Measurements from ENCODE around the gene KIF18B.

GRCh38 chr17:44900894-44901293 is 46.7 kb downstream of the KIF18B start:
- TF ChIP-seq, protein P1, sequence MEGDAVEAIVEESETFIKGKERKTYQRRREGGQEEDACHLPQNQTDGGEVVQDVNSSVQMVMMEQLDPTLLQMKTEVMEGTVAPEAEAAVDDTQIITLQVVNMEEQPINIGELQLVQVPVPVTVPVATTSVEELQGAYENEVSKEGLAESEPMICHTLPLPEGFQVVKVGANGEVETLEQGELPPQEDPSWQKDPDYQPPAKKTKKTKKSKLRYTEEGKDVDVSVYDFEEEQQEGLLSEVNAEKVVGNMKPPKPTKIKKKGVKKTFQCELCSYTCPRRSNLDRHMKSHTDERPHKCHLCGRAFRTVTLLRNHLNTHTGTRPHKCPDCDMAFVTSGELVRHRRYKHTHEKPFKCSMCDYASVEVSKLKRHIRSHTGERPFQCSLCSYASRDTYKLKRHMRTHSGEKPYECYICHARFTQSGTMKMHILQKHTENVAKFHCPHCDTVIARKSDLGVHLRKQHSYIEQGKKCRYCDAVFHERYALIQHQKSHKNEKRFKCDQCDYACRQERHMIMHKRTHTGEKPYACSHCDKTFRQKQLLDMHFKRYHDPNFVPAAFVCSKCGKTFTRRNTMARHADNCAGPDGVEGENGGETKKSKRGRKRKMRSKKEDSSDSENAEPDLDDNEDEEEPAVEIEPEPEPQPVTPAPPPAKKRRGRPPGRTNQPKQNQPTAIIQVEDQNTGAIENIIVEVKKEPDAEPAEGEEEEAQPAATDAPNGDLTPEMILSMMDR (IDR thresholded peaks at IDR 0.05): no peak
- TF ChIP-seq EP300 (IDR thresholded peaks at IDR 0.05): no peak
